Endothelial cell of umbilical vein (primary cell): ENCODE measurements around the gene MYO5B.

Experiments used
- CTCF ChIP-seq, 2 donors: IDR thresholded peaks; 1 replicate in 1 of 2; 2 replicates in 1 of 2; pipeline ENCODE4 v1.5.1; 2011; ENCODE audit warnings: low read length in 2 of 2, mild to moderate bottlenecking in 2 of 2, moderate library complexity in 2 of 2, control low read depth in 1 of 2, inconsistent platforms in 1 of 2, low read depth in 1 of 2; ENCODE audit not compliant: insufficient read depth in 1 of 2; ENCODE audit errors: extremely low read depth in 1 of 2
- EZH2 ChIP-seq: IDR thresholded peaks from 2 replicates; pipeline ENCODE4 v1.6.1; 2012; ENCODE audit warnings: borderline replicate concordance, low read depth, mild to moderate bottlenecking, moderate library complexity, low read length, inconsistent platforms; ENCODE audit not compliant: severe bottlenecking
- JUN ChIP-seq: IDR thresholded peaks from 2 replicates; pipeline ENCODE4 v1.6.1; 2011; ENCODE audit warnings: borderline replicate concordance, low read depth; ENCODE audit not compliant: insufficient read length, insufficient read depth
- MYC ChIP-seq: IDR thresholded peaks from one replicate; pipeline ENCODE4 v1.6.1; 2011; ENCODE audit warnings: mild to moderate bottlenecking, low read depth, low read length
- POLR2A ChIP-seq: IDR thresholded peaks from 2 replicates; pipeline ENCODE4 v1.6.1; 2012; ENCODE audit warnings: low read depth, mild to moderate bottlenecking, control low read depth, low read length
- POLR2AphosphoS5 ChIP-seq: IDR thresholded peaks from 2 replicates; pipeline ENCODE4 v1.6.1; 2012; ENCODE audit warnings: low read depth, mild to moderate bottlenecking, control low read depth, low read length, moderate library complexity; ENCODE audit not compliant: insufficient read depth

- no peak for TF ChIP-seq POLR2AphosphoS5
- TF ChIP-seq POLR2A: no peak
- no peak for TF ChIP-seq CTCF (IDR thresholded peaks at IDR 0.05; ENCODE audit: extremely low read depth in 1 of 2, insufficient read depth in 1 of 2, low read depth in 1 of 2, low read length in 2 of 2)
- TF ChIP-seq JUN: no peak
- TF ChIP-seq EZH2: no peak
- TF ChIP-seq MYC: no peak
Measured at GRCh38 chr18:49846718-49847470, 348.1 kb downstream of the MYO5B start.
